Smooth muscle cell (in vitro differentiated cells): ENCODE data around the gene PTPRG. TPM values are rescaled to one million over a fixed set of nuclear protein-coding genes. Genes with fewer than 3 reads are reported as not detected.

Experiments used
- DNase-seq: peaks from one replicate; lab custom pipeline; 2025; ENCODE audit not compliant: unreplicated experiment; lab: John Stamatoyannopoulos, UW
- H2AFZ ChIP-seq: fragments of 200-600 bp; sonication (generic); 2 replicates; pipeline ENCODE4 v1.6.0; 2016; ENCODE audit warnings: antibody characterized with exemption, low read depth, mild to moderate bottlenecking
- H3F3A ChIP-seq: fragments of 200-600 bp; sonication (generic); 2 replicates; pipeline ENCODE4 v1.6.0; 2017; ENCODE audit warnings: antibody characterized with exemption, low read depth
- H3K27ac ChIP-seq: fragments of 200-600 bp; sonication (generic); 2 replicates; pipeline ENCODE4 v1.5.1; 2016; ENCODE audit warnings: low read depth, mild to moderate bottlenecking
- H3K27me3 ChIP-seq: fragments of 200-600 bp; sonication (generic); 2 replicates; pipeline ENCODE4 v1.6.1; 2016; ENCODE audit warnings: low read depth, mild to moderate bottlenecking
- H3K36me3 ChIP-seq: fragments of 200-600 bp; sonication (generic); 2 replicates; pipeline ENCODE4 v1.5.1; 2016; ENCODE audit warnings: low read depth
- H3K4me1 ChIP-seq: fragments of 200-600 bp; sonication (generic); 2 replicates; pipeline ENCODE4 v1.5.1; 2016; ENCODE audit warnings: low read depth
- H3K4me2 ChIP-seq: fragments of 200-600 bp; sonication (generic); 2 replicates; pipeline ENCODE4 v1.6.0; 2016; ENCODE audit warnings: mild to moderate bottlenecking
- H3K4me3 ChIP-seq: fragments of 200-600 bp; sonication (generic); 2 replicates; pipeline ENCODE4 v1.5.1; 2016; ENCODE audit warnings: mild to moderate bottlenecking
- H3K79me2 ChIP-seq: fragments of 200-600 bp; sonication (generic); 2 replicates; pipeline ENCODE4 v1.6.0; 2016; ENCODE audit warnings: low read depth, mild to moderate bottlenecking
- H3K9ac ChIP-seq: fragments of 200-600 bp; sonication (generic); 2 replicates; pipeline ENCODE4 v1.6.0; 2016; ENCODE audit warnings: low read depth
- H3K9me3 ChIP-seq: fragments of 200-600 bp; sonication (generic); replicated peaks from 2 replicates; pipeline ENCODE4 v1.5.1; 2016; ENCODE audit warnings: low read depth
- H4K20me1 ChIP-seq: fragments of 200-600 bp; sonication (generic); 2 replicates; pipeline ENCODE4 v1.6.0; 2016; ENCODE audit warnings: low read depth
- CTCF ChIP-seq: fragments of 200-600 bp; sonication (generic); IDR thresholded peaks from 2 replicates; pipeline ENCODE4 v1.5.1; 2017; ENCODE audit warnings: borderline replicate concordance, mild to moderate bottlenecking, antibody characterized with exemption; ENCODE audit not compliant: insufficient read depth, poor library complexity, severe bottlenecking
- WGBS: methylation state at CpG from one replicate; pipeline ENCODE4 v1.1.7; 2016; ENCODE audit warnings: low lambda C conversion rate; 5-methylcytosine and 5-hydroxymethylcytosine counted together
- polyA plus RNA-seq: library from polyadenylated mRNA; unstranded; fragments of >200 nt; fragmentation: Nextera tagmentation; extraction: Ambion mirVana; gene quantifications from 2 replicates; pipeline ENCODE4 v1.2.1, GENCODE V29; 2016
- total RNA-seq: library from RNA; depleted of rRNA; stranded (reverse); fragments of >200 nt; gene quantifications from 2 replicates; pipeline ENCODE4 v1.2.3, GENCODE V29; 2014

Gene PTPRG
- total and polyA plus RNA-seq, 2 experiments from 2014 or later: 21.2 to 87.3 TPM

DNA sequence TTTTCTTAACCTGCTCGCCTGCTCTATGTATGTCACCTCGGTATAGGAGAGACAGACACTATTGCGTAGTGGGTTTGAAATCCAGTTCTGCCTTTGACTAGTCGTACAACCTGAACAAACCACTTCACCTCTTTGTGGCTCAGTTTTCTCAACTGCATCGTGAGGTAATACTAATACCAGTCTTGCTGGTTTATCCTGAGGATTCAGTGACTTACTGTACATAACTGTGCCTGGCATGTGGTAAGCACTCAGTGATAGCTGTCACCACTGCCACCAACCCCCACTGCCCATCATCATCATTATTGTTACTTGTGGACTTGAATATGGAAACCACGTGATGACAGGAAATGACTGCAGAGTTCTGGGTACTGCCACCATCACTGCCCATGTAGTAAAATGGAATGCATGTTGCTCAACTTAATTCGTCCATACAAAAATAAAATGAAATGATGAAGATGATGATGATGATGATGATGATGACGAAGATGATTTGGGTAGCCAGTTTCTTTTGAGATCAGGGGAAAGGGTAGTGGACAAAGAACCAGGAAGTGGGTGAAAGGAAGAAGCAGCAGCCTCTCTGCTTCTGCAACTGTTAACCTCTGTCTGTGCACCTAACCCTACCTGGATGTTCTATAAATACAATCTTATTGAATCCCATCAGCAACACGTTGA is 583.9 kb downstream of the PTPRG start:
- Histone ChIP-seq H3K9ac (no peak overlapping the region), H3K4me3 (no peak overlapping the region), H3K36me3 (no peaks in the 10 kb centered on the region), H3K9me3 (no peaks in the 10 kb centered on the region), H3K79me2 (no peaks in the 10 kb centered on the region), H4K20me1 (peaks cover 7% of the 10 kb centered on the region), H3K27me3 (no peaks in the 10 kb centered on the region), H3K4me1 (peaks cover 10% of the 10 kb centered on the region), H2AFZ (no peak overlapping the region), H3K27ac (no peak overlapping the region), H3K4me2 (no peak overlapping the region), H3F3A (no peaks in the 10 kb centered on the region)
- 91% methylated on average over 9 of the region's 9 CpGs for WGBS
- no peak for DNase-seq
- no peak for TF ChIP-seq CTCF

DNA sequence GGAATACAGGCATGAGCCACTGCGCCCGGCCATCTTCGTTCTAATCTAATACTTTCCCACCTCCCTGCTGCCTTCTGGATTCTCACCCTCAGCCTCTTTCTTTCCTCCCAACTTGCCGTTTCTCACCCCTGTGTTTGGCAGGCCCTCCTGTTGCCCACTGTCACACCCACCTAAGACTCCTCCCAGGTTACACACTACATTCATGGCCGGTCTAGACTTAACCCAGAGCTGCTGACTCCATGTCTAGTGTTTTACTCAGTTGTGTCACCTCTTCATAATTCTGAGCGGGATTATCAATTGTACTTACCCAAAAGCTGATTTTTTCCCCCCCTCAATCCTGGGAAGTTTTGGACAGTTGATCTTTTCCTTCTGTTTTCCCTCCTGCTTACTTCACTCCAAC is 588.2 kb downstream of the PTPRG start:
- WGBS: 94% methylated on average over 6 of the region's 6 CpGs
- H3K9me3 ChIP-seq: no peaks in the 10 kb centered on the region
- no peak for DNase-seq
- no peak overlapping the region for H3K4me3 ChIP-seq
- H3K27ac ChIP-seq: no peak overlapping the region
- H3K79me2 ChIP-seq: no peaks in the 10 kb centered on the region
- H3K27me3 ChIP-seq: no peaks in the 10 kb centered on the region
- no peak for TF ChIP-seq CTCF
- H3K36me3 ChIP-seq: no peaks in the 10 kb centered on the region
- H3K4me1 ChIP-seq: no peaks in the 10 kb centered on the region
- H4K20me1 ChIP-seq: no peaks in the 10 kb centered on the region
- H3K9ac ChIP-seq: no peak overlapping the region
- H2AFZ ChIP-seq: no peak overlapping the region
- H3F3A ChIP-seq: no peaks in the 10 kb centered on the region
- no peak overlapping the region for H3K4me2 ChIP-seq

DNA sequence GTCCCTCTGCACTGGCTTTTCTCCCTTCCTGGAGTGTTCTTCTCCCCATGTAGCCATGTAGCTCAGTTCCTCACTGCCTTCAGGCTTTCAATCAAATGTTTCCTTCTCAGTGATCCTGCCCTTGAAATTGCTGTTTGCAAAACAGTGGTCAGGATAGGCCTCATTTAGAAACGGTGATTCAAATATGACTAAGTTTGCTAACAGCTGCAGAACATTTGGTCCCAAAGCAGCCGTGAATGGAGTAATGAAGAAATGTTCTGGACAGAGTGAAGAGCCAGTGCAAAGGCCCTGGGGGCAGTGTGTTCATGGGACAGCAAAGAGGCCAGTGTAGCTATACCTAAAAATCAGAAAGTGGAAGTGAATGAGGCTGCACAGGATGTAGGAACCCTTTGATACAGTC is 588.6 kb downstream of the PTPRG start:
- no peak overlapping the region for H3K4me3 ChIP-seq
- no peak for DNase-seq
- no peaks in the 10 kb centered on the region for H3K4me1 ChIP-seq
- H3K9ac ChIP-seq: no peak overlapping the region
- 56% methylated on average over 2 of the region's 2 CpGs for WGBS
- no peaks in the 10 kb centered on the region for H3K79me2 ChIP-seq
- no peaks in the 10 kb centered on the region for H3K9me3 ChIP-seq
- H3K4me2 ChIP-seq: no peak overlapping the region
- H2AFZ ChIP-seq: no peak overlapping the region
- TF ChIP-seq CTCF: no peak
- H3K27ac ChIP-seq: no peak overlapping the region
- H3K36me3 ChIP-seq: no peaks in the 10 kb centered on the region
- no peaks in the 10 kb centered on the region for H4K20me1 ChIP-seq
- no peaks in the 10 kb centered on the region for H3K27me3 ChIP-seq
- no peaks in the 10 kb centered on the region for H3F3A ChIP-seq

- H3K27me3 ChIP-seq: no peaks in the 10 kb centered on the region
- no peak for TF ChIP-seq CTCF
- H3K9me3 ChIP-seq: no peaks in the 10 kb centered on the region
- H3K4me1 ChIP-seq: no peaks in the 10 kb centered on the region
- no peaks in the 10 kb centered on the region for H3K36me3 ChIP-seq
- WGBS: 100% methylated on average over 1 of the region's 1 CpG
- no peak for DNase-seq
- H4K20me1 ChIP-seq: no peaks in the 10 kb centered on the region
- no peaks in the 10 kb centered on the region for H3F3A ChIP-seq
- H3K9ac ChIP-seq: no peak overlapping the region
- no peak overlapping the region for H2AFZ ChIP-seq
- no peaks in the 10 kb centered on the region for H3K79me2 ChIP-seq
- no peak overlapping the region for H3K4me3 ChIP-seq
- H3K27ac ChIP-seq: no peak overlapping the region
- no peak overlapping the region for H3K4me2 ChIP-seq
These were observed 590.2 kb downstream of the PTPRG start for GRCh38 chr3:62151591-62151990.
